Activated T-cell treated with anti-CD3 and anti-CD28 coated beads, Interleukin-2, amount 50 U/mL, for 1 hour (primary cell): ENCODE data around the gene CDH19.

Experiments used
- DNase-seq: peaks from one replicate; pipeline ENCODE4 v3.0.0-alpha.2; 2020

CDH19 gene, protein sequence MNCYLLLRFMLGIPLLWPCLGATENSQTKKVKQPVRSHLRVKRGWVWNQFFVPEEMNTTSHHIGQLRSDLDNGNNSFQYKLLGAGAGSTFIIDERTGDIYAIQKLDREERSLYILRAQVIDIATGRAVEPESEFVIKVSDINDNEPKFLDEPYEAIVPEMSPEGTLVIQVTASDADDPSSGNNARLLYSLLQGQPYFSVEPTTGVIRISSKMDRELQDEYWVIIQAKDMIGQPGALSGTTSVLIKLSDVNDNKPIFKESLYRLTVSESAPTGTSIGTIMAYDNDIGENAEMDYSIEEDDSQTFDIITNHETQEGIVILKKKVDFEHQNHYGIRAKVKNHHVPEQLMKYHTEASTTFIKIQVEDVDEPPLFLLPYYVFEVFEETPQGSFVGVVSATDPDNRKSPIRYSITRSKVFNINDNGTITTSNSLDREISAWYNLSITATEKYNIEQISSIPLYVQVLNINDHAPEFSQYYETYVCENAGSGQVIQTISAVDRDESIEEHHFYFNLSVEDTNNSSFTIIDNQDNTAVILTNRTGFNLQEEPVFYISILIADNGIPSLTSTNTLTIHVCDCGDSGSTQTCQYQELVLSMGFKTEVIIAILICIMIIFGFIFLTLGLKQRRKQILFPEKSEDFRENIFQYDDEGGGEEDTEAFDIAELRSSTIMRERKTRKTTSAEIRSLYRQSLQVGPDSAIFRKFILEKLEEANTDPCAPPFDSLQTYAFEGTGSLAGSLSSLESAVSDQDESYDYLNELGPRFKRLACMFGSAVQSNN

DNA sequence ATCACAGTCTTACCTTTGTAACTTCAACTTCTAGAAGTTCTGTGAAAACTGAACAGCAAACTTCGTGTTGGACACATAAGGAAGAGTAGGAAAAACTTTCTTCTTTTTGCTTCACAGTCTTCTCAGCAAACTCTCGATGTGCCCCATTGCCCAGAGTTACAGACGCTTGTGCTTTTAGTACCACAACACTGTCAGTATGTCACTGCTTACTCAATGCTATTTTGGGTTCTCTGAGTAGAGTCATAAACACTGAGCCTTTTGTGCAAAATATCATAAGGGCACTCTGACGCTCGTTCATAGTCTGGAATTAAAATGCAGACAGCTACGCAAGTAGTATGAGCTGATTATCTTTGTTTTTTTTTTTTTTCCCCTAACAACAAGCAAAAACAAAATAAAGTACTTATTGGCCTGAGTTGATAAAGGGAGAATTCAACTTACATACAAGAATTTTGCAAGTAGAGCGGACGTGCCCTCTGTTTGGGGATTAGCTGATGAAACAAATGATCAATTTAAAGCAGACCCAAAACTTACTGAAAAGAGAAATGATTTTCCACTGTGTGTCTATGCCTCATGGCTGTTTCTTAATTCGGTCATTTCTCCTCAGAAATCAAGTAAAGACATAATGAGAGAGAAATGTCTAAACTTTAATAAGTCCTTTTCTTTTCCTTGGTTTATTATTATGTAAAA, at the start of gene CDH19:
TSS of gene CDH19 (minus strand) at position 150 of the 687 bp plus-strand sequence. CDS start 31,886 bp downstream, outside the sequence.
- no peak for DNase-seq

DNA sequence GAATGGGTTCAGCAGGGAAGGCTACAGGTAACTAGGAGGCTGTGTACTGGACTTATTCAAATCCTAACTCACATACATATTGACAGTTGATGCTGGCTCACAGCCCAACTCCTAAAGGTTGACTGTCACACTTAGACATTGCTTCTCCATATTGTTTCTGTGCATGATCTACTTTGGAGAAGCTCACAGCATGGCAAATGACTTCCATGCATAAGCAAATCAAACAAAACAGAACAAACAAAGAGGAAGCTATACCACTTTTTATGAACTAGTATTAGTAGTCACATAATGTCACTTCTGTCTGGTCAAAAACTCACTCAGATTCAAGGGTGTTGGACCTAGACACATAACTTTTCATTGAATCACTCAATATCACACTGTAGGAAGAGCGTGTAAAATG, 43.8 kb upstream of the CDH19 start:
- DNase-seq = no peak

DNA sequence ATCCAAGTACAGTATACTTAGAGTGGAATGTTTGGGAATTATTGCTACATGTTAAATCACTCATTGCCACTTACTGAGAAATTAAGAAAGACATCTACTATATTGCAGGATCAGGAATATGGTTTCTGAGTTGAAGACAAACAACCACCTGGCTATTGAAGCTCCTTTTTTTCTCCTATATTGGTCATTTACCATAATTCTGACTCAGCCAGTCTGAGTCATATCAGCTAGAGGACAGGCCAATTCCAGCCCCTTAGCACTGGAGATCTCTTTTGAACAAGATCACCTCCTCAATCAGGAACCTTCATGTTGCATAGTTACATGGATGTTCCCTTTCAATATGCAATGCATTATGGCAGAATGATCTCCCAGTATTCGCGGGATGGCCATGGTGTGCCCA, 42.7 kb upstream of the CDH19 start:
- no peak for DNase-seq

DNA sequence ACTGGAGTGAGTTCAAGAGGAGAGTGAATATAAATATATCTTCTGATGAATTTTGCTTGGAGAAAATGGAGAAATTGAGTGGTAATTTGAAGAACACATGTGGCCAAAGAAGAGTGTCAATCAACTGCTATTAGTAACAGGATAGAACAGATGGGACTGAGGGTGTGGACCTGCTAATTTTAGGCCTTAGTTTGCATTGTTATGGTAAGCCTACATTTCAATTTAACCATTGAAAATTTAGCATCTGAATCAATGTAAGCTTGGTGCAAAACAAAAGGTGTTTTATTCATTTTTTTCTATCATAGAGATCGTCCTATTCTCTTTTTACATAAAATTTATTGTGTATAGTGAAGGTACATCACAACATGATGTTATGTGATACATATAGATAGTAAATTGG, 42.1 kb upstream of the CDH19 start:
- DNase-seq = no peak

DNA sequence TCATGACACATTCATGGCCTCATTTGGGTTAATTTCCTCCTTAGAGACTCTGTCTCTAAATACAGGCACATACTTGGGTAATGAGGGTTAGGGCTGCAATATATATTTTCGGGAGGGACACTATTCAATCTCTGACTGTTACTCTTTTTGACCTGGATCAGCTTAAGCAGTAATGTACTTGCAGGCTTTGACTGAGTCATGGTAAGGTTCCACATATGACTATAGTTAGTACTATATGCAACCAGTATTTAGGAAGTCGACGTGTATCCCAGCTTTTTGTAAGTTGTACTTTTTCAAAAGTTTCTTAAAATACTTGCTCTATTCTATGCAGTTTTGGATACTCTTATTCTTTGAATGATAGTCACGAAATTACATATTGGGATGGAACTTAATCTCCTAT, 37.2 kb upstream of the CDH19 start:
- no peak for DNase-seq

DNA sequence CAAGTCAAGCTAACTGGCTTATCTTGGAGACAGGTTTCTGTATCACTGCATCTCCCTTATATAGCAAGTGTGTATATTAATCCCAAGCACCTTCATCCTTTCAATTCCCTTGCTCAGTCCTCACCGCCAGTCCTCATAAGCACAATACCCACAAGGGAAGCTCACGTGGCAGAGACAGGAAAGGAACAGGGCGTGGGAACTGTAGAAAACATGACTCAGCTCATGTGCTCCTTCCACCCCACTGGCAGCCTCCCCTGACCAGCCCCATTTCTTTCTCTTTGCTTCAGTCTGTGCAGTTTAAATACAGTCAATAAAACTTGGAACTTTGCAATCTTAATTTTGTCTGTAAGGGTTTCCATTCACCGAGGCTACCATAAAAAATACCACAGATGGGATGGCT, 36.5 kb upstream of the CDH19 start:
- no peak for DNase-seq

DNA sequence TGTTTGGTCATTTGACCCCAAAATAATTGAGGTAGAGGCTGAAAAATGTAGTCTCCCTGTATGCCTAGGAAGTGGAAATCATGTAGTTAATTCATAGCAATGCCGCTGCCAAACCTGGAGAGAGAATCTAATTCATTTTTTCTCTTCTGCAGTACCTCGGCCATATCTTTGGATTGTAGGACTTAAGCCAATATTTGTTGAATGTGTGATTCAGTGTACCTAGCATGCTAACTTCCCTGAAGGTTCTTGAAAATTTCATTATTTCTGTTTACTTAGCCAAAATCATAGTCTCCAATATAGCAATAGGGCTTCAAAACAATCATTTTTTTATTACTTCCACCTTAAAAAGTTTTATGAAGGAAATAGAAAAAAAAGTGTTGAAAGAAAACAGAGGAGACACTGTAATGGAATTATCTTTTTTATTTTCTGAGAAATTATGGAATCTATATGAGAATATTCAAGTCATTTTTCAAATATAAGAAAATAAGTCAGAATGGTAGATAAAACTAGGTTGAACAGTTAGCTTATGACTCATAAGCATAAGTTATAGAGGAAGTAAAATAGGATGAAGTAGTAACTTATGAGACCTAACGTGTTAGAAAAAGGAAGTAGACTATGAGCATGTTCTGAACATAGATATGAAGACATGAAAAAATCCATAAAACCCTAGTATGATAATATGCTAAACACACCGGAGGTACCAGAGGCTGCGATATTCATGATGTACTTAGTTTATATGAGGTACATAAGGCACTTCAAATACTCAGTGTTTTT, 35.2 kb upstream of the CDH19 start:
- no peak for DNase-seq

DNA sequence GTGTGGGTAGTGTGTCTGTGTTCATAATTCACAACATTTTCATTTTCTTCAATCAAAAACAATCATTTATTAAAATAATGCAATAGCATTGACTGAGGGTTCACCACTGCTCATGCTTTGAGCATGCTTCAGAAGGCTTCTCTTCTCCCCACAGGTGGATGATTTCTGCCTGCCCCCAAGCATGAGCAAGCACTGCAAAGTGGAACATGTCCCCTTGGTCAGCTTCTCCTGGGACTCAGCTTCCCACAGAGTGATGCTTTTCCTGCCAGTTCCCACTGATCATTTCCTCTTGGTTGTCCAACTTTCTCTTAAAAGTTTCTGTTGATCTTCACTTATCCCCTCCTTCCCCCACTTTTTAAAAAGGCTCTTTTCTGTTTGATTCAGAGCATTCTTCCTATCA, 31.5 kb upstream of the CDH19 start:
- DNase-seq = no peak

DNA sequence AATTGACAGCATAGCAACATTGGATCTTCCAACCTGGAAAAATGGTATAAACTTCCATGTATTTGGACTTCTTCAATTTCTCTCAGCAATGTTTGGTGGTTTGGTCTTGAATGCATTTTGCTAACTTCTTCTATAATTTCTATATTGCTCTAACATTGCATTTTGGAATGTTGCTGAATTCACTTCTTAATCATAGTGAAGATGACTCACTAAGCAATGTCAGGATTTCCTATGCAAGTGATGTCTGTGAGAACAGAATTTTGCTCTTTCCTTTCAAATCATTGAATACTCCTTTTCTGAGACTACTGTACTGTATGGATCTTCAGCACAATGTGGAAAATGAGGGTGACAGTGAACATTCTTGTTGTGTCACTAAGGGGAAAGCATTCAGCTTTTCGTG, 28.9 kb upstream of the CDH19 start:
- DNase-seq = no peak

DNA sequence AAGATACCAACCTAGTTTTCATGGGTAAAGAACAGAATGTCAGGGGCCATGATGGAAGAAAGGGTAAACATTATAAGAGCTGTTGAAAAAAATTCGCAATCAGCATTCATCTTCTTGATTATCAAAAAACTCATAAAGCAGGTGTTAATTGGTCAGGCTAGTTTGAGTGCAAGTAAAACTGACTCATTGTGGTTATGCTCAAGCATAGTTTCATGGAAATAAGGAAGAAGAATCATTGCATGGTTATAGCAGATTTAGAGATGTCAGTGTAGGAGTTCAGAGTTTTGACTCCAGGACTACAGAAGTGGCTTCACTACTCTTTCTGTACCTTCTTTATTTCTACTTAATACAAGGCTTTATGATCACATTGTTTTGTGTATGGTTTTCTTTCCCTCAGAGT, 26.9 kb upstream of the CDH19 start:
- DNase-seq = no peak

DNA sequence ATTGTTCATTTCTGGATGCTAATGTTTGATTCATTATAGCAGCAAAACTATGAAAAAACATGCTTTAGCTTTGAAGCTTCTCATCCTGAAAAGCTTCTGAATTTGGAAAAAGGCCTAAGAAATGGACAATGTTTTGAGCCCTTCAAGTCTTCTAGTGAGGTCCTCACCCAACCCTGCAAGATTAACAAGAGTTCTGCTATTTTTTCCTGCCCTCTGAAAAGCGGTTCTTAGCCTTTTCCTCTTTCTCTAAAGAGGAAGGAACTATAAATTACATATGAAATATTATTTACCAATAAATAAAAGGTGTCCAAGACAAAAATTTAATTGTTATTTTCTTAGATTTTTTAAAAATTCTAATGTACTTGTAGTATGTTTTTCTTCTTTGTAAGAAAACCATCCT, 19.9 kb upstream of the CDH19 start:
- DNase-seq = no peak

DNA sequence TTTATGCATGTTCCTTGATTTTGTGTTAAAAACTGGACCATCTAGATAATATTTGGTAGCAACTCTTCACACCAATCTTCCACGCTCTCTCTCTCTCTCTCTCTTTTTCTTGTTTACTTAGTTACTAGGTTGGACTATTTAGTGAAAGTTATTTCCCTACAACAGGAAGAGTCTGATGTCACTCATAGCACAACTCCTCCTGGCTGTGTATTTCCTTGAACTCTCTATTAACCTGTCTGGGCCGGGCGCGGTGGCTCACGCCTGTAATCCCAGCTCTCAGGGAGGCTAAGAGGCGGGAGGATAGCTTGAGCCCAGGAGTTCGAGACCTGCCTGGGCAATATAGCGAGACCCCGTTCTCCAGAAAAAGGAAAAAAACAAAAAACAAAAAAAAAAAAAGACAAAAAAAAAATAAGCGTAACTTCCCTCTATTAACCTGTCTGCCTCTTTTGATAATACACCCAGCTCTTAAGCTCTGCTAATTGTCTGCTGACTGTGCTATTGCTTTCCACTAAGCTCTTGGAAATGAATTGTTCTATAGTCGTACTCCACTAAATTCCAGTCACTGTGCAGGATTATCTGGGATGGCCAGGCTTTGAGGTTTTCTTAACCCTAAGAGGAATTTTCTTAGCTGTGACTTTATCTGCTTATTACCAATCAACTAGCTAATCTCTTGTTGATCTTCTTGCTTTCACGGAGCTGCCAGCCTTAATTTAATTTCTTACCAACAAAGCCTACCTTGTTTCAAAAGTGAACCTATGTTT, 18.1 kb upstream of the CDH19 start:
- DNase-seq = no peak

DNA sequence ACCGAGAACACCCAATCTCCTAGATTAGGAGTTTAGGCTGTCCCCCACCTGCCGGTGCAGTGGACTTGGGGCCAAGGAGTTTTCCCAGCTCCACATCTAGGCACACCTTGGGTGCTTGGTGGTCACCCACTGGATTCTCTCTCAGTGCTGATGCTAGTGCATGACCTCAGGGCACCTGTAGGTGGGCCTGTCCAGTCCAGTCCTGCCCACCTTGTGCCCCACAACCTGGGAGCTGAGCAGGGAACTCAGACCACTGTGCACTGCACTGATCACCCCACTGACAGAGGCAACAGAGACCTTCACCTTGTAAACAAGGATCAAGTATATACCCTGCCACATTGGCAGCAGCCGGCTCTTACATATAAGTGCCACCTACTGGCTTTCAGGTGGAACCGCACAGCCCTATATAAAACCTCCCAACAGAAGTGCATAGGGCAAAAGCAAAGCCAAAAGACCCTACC, 12.7 kb upstream of the CDH19 start:
- no peak for DNase-seq

DNA sequence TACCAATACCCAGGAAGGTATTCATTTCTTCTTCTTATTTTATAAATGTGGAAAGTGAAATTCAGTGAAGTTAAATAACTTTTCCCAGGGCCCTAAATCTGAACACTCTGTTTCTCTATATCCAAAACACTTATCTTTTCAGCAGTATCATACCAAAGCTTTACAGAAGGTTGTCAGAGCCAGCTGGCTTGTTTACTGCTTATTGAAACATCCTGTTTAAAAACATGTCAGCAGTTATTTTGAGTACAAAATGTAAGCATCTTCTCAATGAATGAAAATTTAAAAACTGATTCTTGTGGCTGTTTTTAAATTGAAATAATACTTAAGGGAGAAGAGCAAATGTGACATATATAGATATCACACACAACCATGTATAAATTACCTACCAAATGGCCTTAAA, 11.3 kb upstream of the CDH19 start:
- DNase-seq = no peak

DNA sequence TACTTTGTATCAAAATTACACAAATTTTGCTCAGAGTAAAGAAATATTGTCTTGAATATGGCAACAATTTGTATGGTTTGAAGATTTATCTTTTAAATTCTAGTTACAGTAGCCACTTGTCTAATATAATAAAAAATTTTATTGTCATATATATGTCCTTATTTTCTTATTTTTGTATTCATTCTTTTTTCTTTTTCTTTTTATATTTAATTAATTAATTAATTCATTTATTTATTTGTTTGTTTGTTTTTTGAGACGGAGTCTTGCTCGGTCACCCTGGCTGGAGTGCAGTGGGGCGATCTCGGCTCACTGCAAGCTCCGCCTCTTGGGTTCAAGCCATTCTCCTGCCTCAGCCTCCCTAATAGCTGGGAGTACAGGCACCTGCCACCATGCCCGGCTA, 3.7 kb upstream of the CDH19 start:
- no peak for DNase-seq

DNA sequence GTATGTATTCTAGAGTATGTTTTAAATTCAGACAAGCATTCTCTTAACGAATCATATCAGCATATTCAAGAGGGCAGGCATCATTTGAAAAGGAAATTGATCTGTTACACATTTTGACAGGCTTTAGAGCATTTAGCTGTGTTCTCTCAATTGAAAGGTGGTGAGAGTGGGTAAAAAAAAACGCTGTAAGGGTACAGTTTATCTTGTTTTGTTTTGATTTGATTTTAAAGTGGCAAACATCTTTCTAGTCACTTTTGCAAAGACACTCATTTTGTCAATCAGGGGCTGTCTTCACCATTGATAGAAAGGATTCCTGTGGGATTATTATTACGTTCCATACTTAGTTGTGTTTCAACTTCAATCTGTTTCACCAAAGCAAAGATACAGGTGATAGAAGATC, 2.2 kb downstream of the CDH19 start:
- DNase-seq = no peak

DNA sequence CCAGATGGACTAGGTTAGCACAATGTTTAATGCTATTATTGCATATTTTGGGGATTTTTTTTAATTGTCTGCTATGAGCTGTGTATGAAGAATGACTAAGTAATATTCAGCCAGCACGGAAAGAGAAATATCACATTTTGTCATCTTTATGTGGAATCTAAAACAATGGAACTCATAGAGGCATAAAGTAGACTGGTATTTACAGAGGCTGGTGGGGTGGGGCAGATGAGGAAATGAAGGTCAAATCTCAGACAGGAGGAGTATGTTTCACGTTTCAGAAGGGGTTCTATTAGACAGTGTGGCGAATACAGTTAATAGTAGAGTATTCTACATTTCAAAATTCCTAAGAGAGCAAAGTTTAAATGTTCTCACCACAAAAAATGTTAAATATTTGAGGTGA, 4.7 kb downstream of the CDH19 start:
- no peak for DNase-seq

DNA sequence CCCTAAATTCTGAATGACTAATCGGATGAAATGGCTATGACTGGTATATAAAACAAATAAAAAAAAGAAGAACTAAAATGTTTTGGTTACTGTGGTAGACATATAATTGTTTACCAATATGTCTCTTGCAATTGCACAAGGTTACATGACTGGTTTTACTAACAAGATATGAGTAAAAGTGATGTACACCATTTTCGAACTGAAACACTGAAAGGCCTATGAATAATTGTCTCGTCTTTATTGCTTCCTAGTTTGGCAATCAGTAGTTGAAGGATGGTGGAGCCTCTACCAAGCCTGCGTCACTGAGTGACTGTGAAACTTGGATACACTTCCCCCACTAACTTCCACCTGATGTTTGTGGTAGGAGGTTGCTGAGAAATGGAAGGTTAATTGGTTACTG, 16.5 kb downstream of the CDH19 start:
- no peak for DNase-seq

DNA sequence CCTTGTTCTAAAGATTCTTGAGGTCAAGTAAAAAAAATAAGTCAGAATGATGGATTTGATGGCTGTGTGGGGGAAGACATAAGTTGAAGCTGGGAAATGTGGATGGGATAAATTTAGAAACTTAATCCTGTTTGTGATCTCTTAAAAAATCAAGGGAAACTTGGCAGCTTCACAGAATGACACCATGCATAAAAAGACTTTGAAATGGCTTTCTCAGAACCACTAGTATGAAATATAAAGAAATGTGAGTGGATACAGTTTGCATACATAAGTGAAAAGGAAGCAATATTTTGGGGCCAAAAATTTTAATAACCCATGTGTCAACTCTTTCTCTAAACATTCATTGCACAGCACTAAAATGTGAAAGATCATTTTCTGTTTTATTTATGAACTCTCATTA, 21.7 kb downstream of the CDH19 start:
- no peak for DNase-seq

DNA sequence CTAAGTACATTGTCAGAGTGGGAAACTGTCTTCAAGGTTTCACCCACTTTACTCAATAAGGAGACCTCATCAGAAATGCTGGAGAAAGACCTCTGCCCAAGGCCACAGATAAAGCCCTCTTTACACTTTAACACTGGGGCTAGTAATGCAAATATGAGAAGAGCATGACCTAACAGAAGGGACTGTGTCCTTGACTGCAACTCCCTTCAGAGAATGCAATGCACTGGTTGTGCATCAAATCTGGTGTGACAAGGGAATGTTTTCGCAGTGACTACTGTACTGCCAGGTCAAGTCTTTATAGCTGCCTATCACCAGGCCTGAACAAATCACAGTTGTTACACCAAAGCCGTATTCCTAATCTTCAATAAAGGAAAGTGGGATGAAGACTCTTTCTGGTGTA, 28.6 kb downstream of the CDH19 start:
- no peak for DNase-seq

DNA sequence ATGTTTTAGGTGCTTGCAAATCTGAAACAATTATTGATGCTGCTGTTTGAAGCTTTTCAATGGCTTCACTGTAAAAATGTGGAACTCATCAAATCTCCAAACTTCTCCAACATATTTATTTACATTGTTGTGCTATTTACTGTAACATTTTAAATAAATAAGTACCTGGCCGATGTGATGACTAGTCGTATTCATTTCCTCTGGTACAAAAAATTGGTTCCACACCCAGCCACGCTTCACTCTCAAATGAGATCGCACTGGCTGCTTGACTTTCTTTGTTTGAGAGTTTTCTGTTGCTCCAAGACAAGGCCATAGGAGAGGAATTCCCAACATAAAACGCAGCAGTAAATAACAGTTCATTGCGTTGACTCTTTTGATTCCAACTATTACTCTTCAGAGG, 32.0 kb downstream of the CDH19 start:
- no peak for DNase-seq

DNA sequence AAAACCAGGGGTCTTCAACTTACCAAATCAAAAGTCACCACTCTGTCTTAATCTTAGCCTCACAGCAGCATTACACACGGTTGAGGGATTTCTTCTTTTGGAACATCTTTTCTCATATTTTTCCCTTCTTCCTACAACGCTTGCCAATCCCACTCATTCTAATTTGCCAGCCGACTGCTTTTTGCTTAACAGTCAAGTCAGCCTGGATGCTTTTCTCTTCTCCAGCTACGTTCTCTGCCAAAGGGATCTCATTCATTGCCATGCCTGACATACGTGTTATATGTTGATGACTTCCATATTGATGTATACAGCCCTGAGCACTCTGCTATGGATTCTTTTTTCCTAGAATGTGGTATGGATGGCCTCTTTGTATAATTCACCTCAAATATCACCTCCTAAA, 37.3 kb downstream of the CDH19 start:
- DNase-seq = no peak
